ENCODE data around the gene RBM33.

RBM33 gene

DNA sequence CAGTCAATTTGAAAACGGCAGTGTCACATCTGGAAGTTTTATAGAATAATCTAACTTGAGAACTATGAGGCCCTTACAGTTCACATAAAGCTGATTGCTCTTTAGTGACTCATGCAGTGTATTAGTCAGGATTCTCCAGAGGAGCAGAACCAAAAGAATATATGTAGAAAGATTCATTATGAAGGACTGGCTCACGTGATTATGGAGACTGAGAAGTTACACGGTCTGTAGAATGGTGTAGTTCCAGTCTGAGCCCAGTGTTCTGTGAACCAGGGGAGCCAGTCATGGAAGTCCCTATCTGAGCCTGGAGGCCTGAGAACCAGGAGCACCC lies 21.5 kb downstream of the RBM33 start:
- H3K4me3 ChIP-seq (ENCODE audit: low read depth in 1 of 2, low read length in 2 of 2), result no peak overlapping the region
- H3K27ac ChIP-seq (ENCODE audit: low read length), result no peak overlapping the region

DNA sequence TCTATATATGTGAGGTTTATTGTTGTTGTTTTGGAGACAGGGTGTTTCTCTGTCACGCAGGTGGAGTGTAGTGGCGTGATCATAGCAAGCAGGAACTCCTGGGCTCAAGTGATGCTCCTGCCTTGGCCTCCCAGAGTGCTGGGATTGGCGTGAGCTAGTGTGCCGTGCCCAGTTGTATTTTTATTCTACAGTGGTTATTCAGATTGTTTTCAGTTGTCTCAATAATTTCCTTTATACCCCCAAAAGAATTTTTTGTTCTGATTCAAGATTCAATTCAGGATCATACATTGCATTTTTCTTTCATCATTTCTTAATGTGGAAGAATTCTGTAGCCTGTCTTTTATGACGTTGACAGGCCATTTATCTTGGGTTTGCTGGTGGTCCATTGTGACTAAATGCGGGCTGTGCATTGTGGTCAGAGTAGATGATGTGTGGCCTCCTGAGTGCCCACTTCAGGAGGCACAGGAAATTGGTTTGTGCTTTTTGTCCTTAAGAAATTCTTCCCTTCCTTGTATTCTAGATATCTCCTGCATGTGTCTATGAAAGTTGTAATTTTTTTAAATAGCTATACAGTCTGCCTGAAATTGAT lies 22.9 kb downstream of the RBM33 start:
- no peaks in the 10 kb centered on the region for H3K4me1 ChIP-seq (ENCODE audit: insufficient read depth, low read length)
- peaks cover 100% of the 10 kb centered on the region for H3K79me2 ChIP-seq (ENCODE audit: insufficient read depth, low read length)
- no peak overlapping the region for H3K27ac ChIP-seq (ENCODE audit: low read length)
- peaks cover 92% of the 10 kb centered on the region for H4K20me1 ChIP-seq (ENCODE audit: insufficient read depth, low read length)
- no peak for TF ChIP-seq EZH2 (IDR thresholded peaks at IDR 0.05; ENCODE audit: borderline replicate concordance, low read depth, low read length, severe bottlenecking)
- TF ChIP-seq, protein P1, sequence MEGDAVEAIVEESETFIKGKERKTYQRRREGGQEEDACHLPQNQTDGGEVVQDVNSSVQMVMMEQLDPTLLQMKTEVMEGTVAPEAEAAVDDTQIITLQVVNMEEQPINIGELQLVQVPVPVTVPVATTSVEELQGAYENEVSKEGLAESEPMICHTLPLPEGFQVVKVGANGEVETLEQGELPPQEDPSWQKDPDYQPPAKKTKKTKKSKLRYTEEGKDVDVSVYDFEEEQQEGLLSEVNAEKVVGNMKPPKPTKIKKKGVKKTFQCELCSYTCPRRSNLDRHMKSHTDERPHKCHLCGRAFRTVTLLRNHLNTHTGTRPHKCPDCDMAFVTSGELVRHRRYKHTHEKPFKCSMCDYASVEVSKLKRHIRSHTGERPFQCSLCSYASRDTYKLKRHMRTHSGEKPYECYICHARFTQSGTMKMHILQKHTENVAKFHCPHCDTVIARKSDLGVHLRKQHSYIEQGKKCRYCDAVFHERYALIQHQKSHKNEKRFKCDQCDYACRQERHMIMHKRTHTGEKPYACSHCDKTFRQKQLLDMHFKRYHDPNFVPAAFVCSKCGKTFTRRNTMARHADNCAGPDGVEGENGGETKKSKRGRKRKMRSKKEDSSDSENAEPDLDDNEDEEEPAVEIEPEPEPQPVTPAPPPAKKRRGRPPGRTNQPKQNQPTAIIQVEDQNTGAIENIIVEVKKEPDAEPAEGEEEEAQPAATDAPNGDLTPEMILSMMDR (IDR thresholded peaks at IDR 0.05; ENCODE audit: borderline replicate concordance, extremely low read depth, low read length, poor library complexity, severe bottlenecking), result no peak
- H3K4me2 ChIP-seq (ENCODE audit: insufficient read depth, low read length), result no peak overlapping the region
- peaks cover 35% of the 10 kb centered on the region for H3K36me3 ChIP-seq (ENCODE audit: insufficient read depth, low read length)
- no peaks in the 10 kb centered on the region for H3K9me3 ChIP-seq (ENCODE audit: insufficient read depth, low read length, severe bottlenecking)
- no peak overlapping the region for H2AFZ ChIP-seq (ENCODE audit: low read depth, low read length)
- no peaks in the 10 kb centered on the region for H3K27me3 ChIP-seq (ENCODE audit: insufficient read depth, low read length, poor library complexity)
- no peak overlapping the region for H3K9ac ChIP-seq (ENCODE audit: low read depth, low read length)
- H3K4me3 ChIP-seq (ENCODE audit: low read depth in 1 of 2, low read length in 2 of 2), result no peak overlapping the region
- DNase-seq (no peak), ATAC-seq (ENCODE audit: insufficient read depth, low read depth) (no peak)

More for the DNA sequence above, 21.5 kb downstream of the RBM33 start:
- Histone ChIP-seq H3K4me2 (ENCODE audit: insufficient read depth, low read length) (no peak overlapping the region), H4K20me1 (ENCODE audit: insufficient read depth, low read length) (peaks cover 94% of the 10 kb centered on the region), H3K4me1 (ENCODE audit: insufficient read depth, low read length) (no peaks in the 10 kb centered on the region), H3K9ac (ENCODE audit: low read depth, low read length) (no peak overlapping the region), H2AFZ (ENCODE audit: low read depth, low read length) (no peak overlapping the region), H3K36me3 (ENCODE audit: insufficient read depth, low read length) (peaks cover 35% of the 10 kb centered on the region), H3K27me3 (ENCODE audit: insufficient read depth, low read length, poor library complexity) (no peaks in the 10 kb centered on the region), H3K79me2 (ENCODE audit: insufficient read depth, low read length) (peaks cover 100% of the 10 kb centered on the region), H3K9me3 (ENCODE audit: insufficient read depth, low read length, severe bottlenecking) (no peaks in the 10 kb centered on the region)
- no peak for ATAC-seq (ENCODE audit: insufficient read depth, low read depth)
- DNase-seq, result no peak
- TF ChIP-seq, protein P1 (IDR thresholded peaks at IDR 0.05; ENCODE audit: borderline replicate concordance, extremely low read depth, low read length, poor library complexity, severe bottlenecking), result no peak
- no peak for TF ChIP-seq EZH2 (IDR thresholded peaks at IDR 0.05; ENCODE audit: borderline replicate concordance, low read depth, low read length, severe bottlenecking)

DNA sequence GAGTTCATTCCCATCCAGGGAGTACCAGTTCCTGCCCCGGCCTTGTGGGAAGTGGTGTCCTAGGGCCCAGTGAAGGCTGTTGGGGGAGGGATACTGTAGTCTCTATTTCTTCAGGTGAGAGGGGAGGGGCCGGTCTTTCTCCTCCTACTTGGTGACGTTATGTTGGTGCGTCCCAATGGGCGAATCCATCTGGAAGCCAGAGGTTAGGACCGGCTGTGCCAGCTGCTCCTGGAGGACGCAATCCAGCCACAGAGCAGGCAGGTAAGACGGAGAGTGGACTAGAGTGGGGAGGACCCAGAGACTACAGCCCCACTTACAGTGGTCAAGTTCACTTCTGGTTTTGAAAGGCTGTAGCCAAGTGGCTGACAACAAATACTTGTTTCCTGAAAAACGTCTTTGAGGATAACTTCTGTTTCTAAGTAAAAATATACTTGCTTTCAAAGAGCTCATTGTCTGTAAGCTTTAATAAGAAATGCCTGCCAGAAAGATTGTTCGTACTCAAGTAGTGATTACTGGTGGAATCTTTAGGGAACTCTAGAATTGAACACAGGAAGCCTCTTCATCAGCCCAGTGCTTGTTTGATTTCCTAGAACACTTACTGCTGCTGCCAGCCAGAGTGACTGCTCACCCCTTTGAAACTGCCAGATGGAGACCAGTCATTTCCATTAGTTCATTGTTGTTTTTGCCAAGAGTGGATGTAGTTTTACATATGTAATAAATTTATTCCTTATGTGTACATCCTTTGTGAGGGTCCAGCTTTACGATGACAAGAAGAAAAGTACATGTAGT lies 25.4 kb downstream of the RBM33 start:
- TF ChIP-seq, protein P1 (IDR thresholded peaks at IDR 0.05; ENCODE audit: borderline replicate concordance, extremely low read depth, low read length, poor library complexity, severe bottlenecking), result no peak
- no peak for TF ChIP-seq EZH2 (IDR thresholded peaks at IDR 0.05; ENCODE audit: borderline replicate concordance, low read depth, low read length, severe bottlenecking)
- Histone ChIP-seq H3K4me1 (ENCODE audit: insufficient read depth, low read length) (no peaks in the 10 kb centered on the region), H3K9me3 (ENCODE audit: insufficient read depth, low read length, severe bottlenecking) (no peaks in the 10 kb centered on the region), H3K4me2 (ENCODE audit: insufficient read depth, low read length) (no peak overlapping the region), H3K4me3 (ENCODE audit: low read depth in 1 of 2, low read length in 2 of 2) (no peak overlapping the region), H4K20me1 (ENCODE audit: insufficient read depth, low read length) (peaks cover 85% of the 10 kb centered on the region), H3K79me2 (ENCODE audit: insufficient read depth, low read length) (peaks cover 97% of the 10 kb centered on the region), H3K27me3 (ENCODE audit: insufficient read depth, low read length, poor library complexity) (no peaks in the 10 kb centered on the region), H2AFZ (ENCODE audit: low read depth, low read length) (no peak overlapping the region), H3K9ac (ENCODE audit: low read depth, low read length) (no peak overlapping the region), H3K36me3 (ENCODE audit: insufficient read depth, low read length) (peaks cover 46% of the 10 kb centered on the region), H3K27ac (ENCODE audit: low read length) (no peak overlapping the region)
- DNase-seq (no peak), ATAC-seq (ENCODE audit: insufficient read depth, low read depth) (no peak)
